Mesothelial cell of epicardium (in vitro differentiated cells): ENCODE data around the gene KLF11. TPM values are rescaled to one million over a fixed set of nuclear protein-coding genes. Genes with fewer than 3 reads are reported as not detected.
A peak's percentile ranks its signal among the peaks of the same experiment; 100 is the strongest.

Experiments
- DNase-seq, 2 experiments: peaks; one replicate each; pipeline ENCODE4 v3.0.0; 2021; ENCODE audit warnings: low spot score in 2 of 2; ENCODE audit not compliant: unreplicated experiment in 2 of 2
- H3K27ac Mint-ChIP-seq: 2 replicates; pipeline ENCODE4 v1.8.0; 2021; ENCODE audit warnings: mixed read lengths
- H3K27me3 Mint-ChIP-seq: 2 replicates; pipeline ENCODE4 v1.8.0; 2021; ENCODE audit warnings: low read depth, mixed read lengths
- H3K36me3 Mint-ChIP-seq: 2 replicates; pipeline ENCODE4 v1.8.0; 2021; ENCODE audit warnings: mixed read lengths
- H3K4me1 Mint-ChIP-seq: 2 replicates; pipeline ENCODE4 v1.8.0; 2021; ENCODE audit warnings: mixed read lengths
- H3K4me3 Mint-ChIP-seq: 2 replicates; pipeline ENCODE4 v1.8.0; 2021; ENCODE audit warnings: mild to moderate bottlenecking, moderate library complexity, mixed read lengths
- H3K9me3 Mint-ChIP-seq: 2 replicates; pipeline ENCODE4 v1.8.0; 2021; ENCODE audit warnings: mixed read lengths
- CTCF ChIP-seq: fragments of 200-600 bp; sonication (generic); IDR thresholded peaks from one replicate; pipeline ENCODE4 v1.5.0; 2021; ENCODE audit warnings: antibody characterized with exemption; ENCODE audit not compliant: unreplicated experiment
- total RNA-seq: library from RNA; stranded (reverse); gene quantifications from 3 replicates; pipeline ENCODE4 v1.2.1, GENCODE V29; 2021

KLF11 gene
- total RNA-seq, 1 donor from 2014 or later, result 15.8 TPM

- H3K4me3 Mint-ChIP-seq, result no peak overlapping the region
Observed at GRCh38 chr2:10075571-10076209, 32.3 kb downstream of the KLF11 start.

GRCh38 chr2:10076511-10076910 is 33.2 kb downstream of the KLF11 start:
- no peaks in the 10 kb centered on the region for H3K9me3 Mint-ChIP-seq
- peaks cover 73% of the 10 kb centered on the region for H3K27me3 Mint-ChIP-seq
- H3K36me3 Mint-ChIP-seq, result no peaks in the 10 kb centered on the region
- no peak for TF ChIP-seq CTCF
- DNase-seq, result no peak
- H3K4me3 Mint-ChIP-seq, result no peak overlapping the region
- H3K27ac Mint-ChIP-seq, result no peak overlapping the region
- peaks cover 15% of the 10 kb centered on the region for H3K4me1 Mint-ChIP-seq

More at GRCh38 chr2:10075571-10076209, 32.3 kb downstream of the KLF11 start:
- DNase-seq, result no peak
- Mint-ChIP-seq H3K36me3 (no peaks in the 10 kb centered on the region), H3K9me3 (no peaks in the 10 kb centered on the region), H3K27me3 (peaks cover 65% of the 10 kb centered on the region), H3K27ac (no peak overlapping the region), H3K4me1 (peaks cover 9% of the 10 kb centered on the region)
- TF ChIP-seq CTCF, result no peak

- Mint-ChIP-seq H3K4me3 (no peak overlapping the region), H3K9me3 (no peaks in the 10 kb centered on the region), H3K27ac (no peak overlapping the region), H3K36me3 (no peaks in the 10 kb centered on the region), H3K27me3 (peaks cover 78% of the 10 kb centered on the region), H3K4me1 (peaks cover 15% of the 10 kb centered on the region)
- DNase-seq, result no peak
- TF ChIP-seq CTCF, result no peak
Observed at GRCh38 chr2:10076988-10077527, 33.7 kb downstream of the KLF11 start.

GRCh38 chr2:10078001-10078400 is 34.7 kb downstream of the KLF11 start:
- Mint-ChIP-seq H3K4me3 (no peak overlapping the region), H3K4me1 (peaks cover 12% of the 10 kb centered on the region), H3K27ac (no peak overlapping the region), H3K9me3 (no peaks in the 10 kb centered on the region), H3K27me3 (peaks cover 85% of the 10 kb centered on the region), H3K36me3 (no peaks in the 10 kb centered on the region)
- TF ChIP-seq CTCF, result no peak
- no peak for DNase-seq

- H3K36me3 Mint-ChIP-seq, result no peaks in the 10 kb centered on the region
- H3K27ac Mint-ChIP-seq, result peak overlapping the region; percentile 77
- TF ChIP-seq CTCF, result no peak
- H3K9me3 Mint-ChIP-seq, result no peaks in the 10 kb centered on the region
- peaks cover 88% of the 10 kb centered on the region for H3K27me3 Mint-ChIP-seq
- no peak for DNase-seq
- peaks cover 15% of the 10 kb centered on the region for H3K4me1 Mint-ChIP-seq
- H3K4me3 Mint-ChIP-seq, result peak overlapping the region; percentile 79
Observed at GRCh38 chr2:10078704-10079265, 35.4 kb downstream of the KLF11 start.
